Mammary epithelial cell (primary cell): Measurements from ENCODE around the gene GM2A.

ENCODE experiments used
- CTCF ChIP-seq, 2 donors: IDR thresholded peaks in 1 of 2; conservative IDR thresholded peaks in 1 of 2; 2 replicates each; pipeline ENCODE4 v1.5.1; 2011 to 2012; ENCODE audit warnings: inconsistent platforms in 2 of 2, low read length in 2 of 2, mild to moderate bottlenecking in 2 of 2, control low read depth in 1 of 2, low read depth in 1 of 2; ENCODE audit not compliant: insufficient read depth in 1 of 2; ENCODE audit errors: extremely low read depth in 1 of 2
- EZH2 ChIP-seq: IDR thresholded peaks from 2 replicates; pipeline ENCODE4 v1.6.1; 2012; ENCODE audit warnings: low read length, inconsistent platforms, borderline replicate concordance

- TF ChIP-seq EZH2: no peak
- no peak for TF ChIP-seq CTCF (conservative IDR thresholded peaks at IDR 0.05 in 1 of 2, IDR thresholded peaks at IDR 0.05 in 1 of 2; ENCODE audit: extremely low read depth in 1 of 2, insufficient read depth in 1 of 2, low read depth in 1 of 2, low read length in 2 of 2)
Measured at GRCh38 chr5:151257731-151258181, 4.8 kb downstream of the GM2A start.
